K562 (cell line): Measurements from ENCODE around the gene GPR142. TPM values are rescaled to one million over a fixed set of nuclear protein-coding genes. Genes with fewer than 3 reads are reported as not detected.

Experiments used
- ATAC-seq: fragments of 200-7000 bp; cut with Tn5 transposase; 3 replicates; pipeline ENCODE4 v1.9.1; 2020; ENCODE audit warnings: moderate library complexity
- BruUV-seq: library from RNA; stranded (reverse); fragments of 400-500 nt; replicated peaks from 2 replicates; lab custom pipeline; 2021; lab: Mats Ljungman, UMichigan
- CTCF ChIA-PET: fragments of 300-600 bp; formaldehyde crosslinking; extraction: SDS; loops from one replicate; lab custom pipeline; 2021; ENCODE audit warnings: low intra/inter-chr PET ratio; lab: Yijun Ruan, JAX
- POLR2A ChIA-PET: fragments of 300-600, 350-650 bp; sonication (Branson Sonifier 250); formaldehyde crosslinking; extraction: SDS; loops from one replicate; lab custom pipeline; 2021; ENCODE audit warnings: antibody characterized with exemption, inconsistent platforms; lab: Yijun Ruan, JAX
- DNase-seq, 4 experiments: peaks; one replicate each; pipeline versions ENCODE4 v3.0.0 to v3.0.0-alpha.2; 2011 to 2018; ENCODE audit warnings: low spot score in 3 of 4, mixed read lengths in 3 of 4; ENCODE audit errors: extremely low read depth in 1 of 4
- FAIRE-seq: peaks from 2 replicates; lab custom pipeline; 2011; peaks lifted over from hg19 to GRCh38; lab: Jason Lieb, UNC
- H2AFZ ChIP-seq: 2 replicates; pipeline ENCODE4 v1.6.0; 2011; ENCODE audit warnings: low read depth, low read length, control low read depth, inconsistent platforms
- H3K27ac ChIP-seq: fragments of 200-600 bp; 3 replicates; pipeline ENCODE4 v1.8.0; 2011; ENCODE audit warnings: low read depth, mild to moderate bottlenecking, control low read depth, inconsistent platforms, low read length, moderate library complexity, mixed read lengths; ENCODE audit errors: extremely low read depth
- H3K27me3 ChIP-seq, 2 experiments: fragments of 300-600 bp in 1 of 2; 2 replicates in 1 of 2; 3 replicates in 1 of 2; pipeline versions ENCODE4 v1.6.0 to v1.8.0; 2011; ENCODE audit warnings: inconsistent platforms in 2 of 2, low read length in 2 of 2, mild to moderate bottlenecking in 1 of 2, mixed read lengths in 1 of 2, moderate library complexity in 1 of 2; ENCODE audit not compliant: control insufficient read depth in 2 of 2, insufficient read depth in 2 of 2
- H3K36me3 ChIP-seq: fragments of 300-600 bp; 3 replicates; pipeline ENCODE4 v1.8.0; 2011; ENCODE audit warnings: mild to moderate bottlenecking, low read length, inconsistent platforms; ENCODE audit not compliant: control insufficient read depth, insufficient read depth
- H3K4me1 ChIP-seq, 2 experiments: fragments of 200-600 bp in 1 of 2; replicated peaks in 1 of 2; 2 replicates in 1 of 2; 3 replicates in 1 of 2; pipeline versions ENCODE4 v1.5.1 to v1.8.0; 2011; ENCODE audit warnings: inconsistent platforms in 2 of 2, low read length in 2 of 2, mild to moderate bottlenecking in 1 of 2, mixed read lengths in 1 of 2, moderate library complexity in 1 of 2; ENCODE audit not compliant: control insufficient read depth in 2 of 2, insufficient read depth in 2 of 2
- H3K4me2 ChIP-seq: 2 replicates; pipeline ENCODE4 v1.6.1; 2011; ENCODE audit warnings: low read length, control low read depth, inconsistent platforms, mixed read lengths; ENCODE audit not compliant: insufficient read depth
- H3K4me3 ChIP-seq: fragments of 200-600 bp; sonication (generic), shearing (Covaris generic); 2 replicates; pipeline ENCODE4 v1.5.1; 2016; ENCODE audit warnings: control low read depth, inconsistent platforms
- H3K79me2 ChIP-seq: fragments of 200-600 bp; 3 replicates; pipeline ENCODE4 v1.8.0; 2011; ENCODE audit warnings: low read length, inconsistent platforms; ENCODE audit not compliant: control insufficient read depth, insufficient read depth
- H3K9ac ChIP-seq, 2 experiments: 2 replicates each; pipeline versions ENCODE4 v1.6.0 to v1.6.1; 2011; ENCODE audit warnings: low read depth in 2 of 2, low read length in 2 of 2, control low read depth in 1 of 2, inconsistent platforms in 1 of 2, mild to moderate bottlenecking in 1 of 2, mixed read lengths in 1 of 2; ENCODE audit not compliant: insufficient read depth in 1 of 2
- H3K9me1 ChIP-seq: one replicate; pipeline ENCODE4 v1.6.0; 2011; ENCODE audit warnings: inconsistent platforms, mild to moderate bottlenecking, low read length, moderate library complexity; ENCODE audit not compliant: control insufficient read depth, insufficient read depth
- H3K9me3 ChIP-seq: replicated peaks from 2 replicates; pipeline ENCODE4 v1.5.1; 2011; ENCODE audit warnings: low read depth, low read length, inconsistent platforms; ENCODE audit not compliant: control insufficient read depth, insufficient read depth
- H4K20me1 ChIP-seq: replicated peaks from 2 replicates; pipeline ENCODE4 v1.6.1; 2011; ENCODE audit warnings: low read length, inconsistent platforms, mixed read lengths; ENCODE audit not compliant: control insufficient read depth, insufficient read depth
- ILK ChIP-seq: fragments of 450-650 bp; IDR thresholded peaks from 2 replicates; pipeline ENCODE4 v1.6.1; 2016; ENCODE audit warnings: missing genetic modification characterization, low read depth, mild to moderate bottlenecking, missing compliant biosample characterization, moderate library complexity, borderline replicate concordance
- LEF1 ChIP-seq: fragments of 450-650 bp; IDR thresholded peaks from 2 replicates; pipeline ENCODE4 v1.6.1; 2016; ENCODE audit warnings: mild to moderate bottlenecking
- MAZ ChIP-seq, 2 experiments: fragments of 450-650 bp in 1 of 2; sonication (generic) in 1 of 2; formaldehyde crosslinking; IDR thresholded peaks in 1 of 2; conservative IDR thresholded peaks in 1 of 2; 2 replicates each; pipeline versions ENCODE4 v1.4.0 to v1.5.0; 2020; ENCODE audit warnings: mild to moderate bottlenecking in 1 of 2, missing genetic modification reagents in 1 of 2
- POLR2B ChIP-seq: fragments of 450-650 bp; IDR thresholded peaks from 2 replicates; pipeline ENCODE4 v1.6.1; 2018; ENCODE audit warnings: low read depth; ENCODE audit not compliant: partially characterized antibody
- SMARCB1 ChIP-seq: IDR thresholded peaks from 2 replicates; pipeline ENCODE4 v1.6.1; 2011; ENCODE audit warnings: improper control_type of control experiment, low read depth; ENCODE audit not compliant: insufficient read length
- STAT6 ChIP-seq: sonication (generic); formaldehyde crosslinking; IDR thresholded peaks from 2 replicates; pipeline ENCODE4 v1.8.1; 2023; ENCODE audit warnings: mild to moderate bottlenecking, missing genetic modification reagents
- ZNF695 ChIP-seq: fragments of 450-650 bp; formaldehyde crosslinking; IDR thresholded peaks from 2 replicates; pipeline ENCODE4 v1.4.0; 2020; ENCODE audit warnings: mild to moderate bottlenecking, moderate library complexity
- WGBS: fragments of 100-300 bp; shearing (Covaris generic); methylation state at CpG from one replicate; pipeline ENCODE4 v1.1.6; 2016; ENCODE audit warnings: low coverage, mixed read lengths; ENCODE audit not compliant: insufficient coverage; ENCODE audit errors: missing lambda C conversion rate; 5-methylcytosine and 5-hydroxymethylcytosine counted together
- in situ Hi-C: fragments of 300-500 bp; cut with MboI; formaldehyde crosslinking; loops from 4 replicates; pipeline ENCODE4 v1.15.0; 2018; ENCODE audit warnings: inconsistent platforms, mixed read lengths
- intact Hi-C: fragments of 100-400 bp; cut with micrococcal nuclease; formaldehyde crosslinking; loops from 2 replicates; pipeline ENCODE4 v1.14.2; 2022
- polyA plus RNA-seq, 8 experiments: library from polyadenylated mRNA; depleted of rRNA in 4 of 8; stranded (reverse) in 5 of 8; unstranded in 3 of 8; fragments of >200 nt; fragmentation: Nextera tagmentation in 2 of 8; fragmentation: Illumina TruSeq in 1 of 8; extraction: Ambion mirVana in 2 of 8; extraction: Trizol in 1 of 8; gene quantifications; 2 replicates each; pipeline versions ENCODE4 v1.2.1 to v1.2.3, GENCODE V29; 2011 to 2014; ENCODE audit warnings: inconsistent platforms in 1 of 8, missing spikeins in 1 of 8
- total RNA-seq, 7 experiments: library from RNA; depleted of rRNA in 6 of 7; stranded (reverse); fragments of >200 nt in 6 of 7; fragmentation: Illumina TruSeq in 2 of 7; extraction: Trizol in 2 of 7; gene quantifications; 2 replicates each; pipeline versions ENCODE4 v1.2.1 to v1.2.3, GENCODE V29; 2011 to 2021; ENCODE audit warnings: low replicate concordance in 1 of 7

The GPR142 gene
- total and polyA plus RNA-seq, 9 of the 15 experiments (the other 6 are each of a cell fraction or from before 2014, with no cell fraction given) = not detected

- H3K9me1 ChIP-seq = no peaks in the 10 kb centered on the region
- no TSS peak for BruUV-seq
- in situ Hi-C loops = no loop called here
- 27% methylated on average over 13 of the region's 13 CpGs for WGBS
- H3K9me3 ChIP-seq = no peaks in the 10 kb centered on the region
- peaks cover 15 to 42% of the 10 kb centered on the region in 2 experiments for H3K27me3 ChIP-seq
- H2AFZ ChIP-seq = no peak overlapping the region
- no peak for DNase-seq
- H3K27ac ChIP-seq = no peak overlapping the region
- H3K9ac ChIP-seq = no peak overlapping the region
- H3K79me2 ChIP-seq = no peaks in the 10 kb centered on the region
- H3K4me2 ChIP-seq = no peak overlapping the region
- TF ChIP-seq MAZ (CRISPR knock-in tag; conservative IDR thresholded peaks at IDR 0.05 in 1 of 2, IDR thresholded peaks at IDR 0.05 in 1 of 2) (no peak), ILK (tag) (no peak), SMARCB1 (no peak), STAT6 (no peak), LEF1 (no peak), POLR2B (no peak), ZNF695 (CRISPR knock-in tag) (no peak)
- TF ChIP-seq, all 486 proteins: peak for 0
- FAIRE-seq = no peak
- intact Hi-C loops = no loop called here
- H3K4me1 ChIP-seq = peaks cover 5 to 6% of the 10 kb centered on the region in 2 experiments; a peak in 3 of 5 replicates
- no peak for ATAC-seq
- no peak overlapping the region for H3K4me3 ChIP-seq
- 0 out of 2 replicates have a peak, but pooled peaks cover 4% of the 10 kb centered on the region for H4K20me1 ChIP-seq
- no peaks in the 10 kb centered on the region for H3K36me3 ChIP-seq
- POLR2A ChIA-PET = interaction anchor here (0.5 to 1.2 kb wide), 3 partner anchors 10 to 63 kb away, joined by 3 read pairs; no protein-coding TSS in a partner anchor
- CTCF ChIA-PET = no interaction called here
Observed at GRCh38 chr17:74415608-74416396, 48.5 kb downstream of the GPR142 start.
